HepG2 (cell line): ENCODE results near the gene SYNGR2. TPM values are rescaled to one million over a fixed set of nuclear protein-coding genes. Genes with fewer than 3 reads are reported as not detected.

Experiments used
- CENPX ChIP-seq: sonication (generic); formaldehyde crosslinking; IDR thresholded peaks from 2 replicates; pipeline ENCODE4 v1.9.0; 2021; ENCODE audit warnings: mild to moderate bottlenecking, missing genetic modification reagents, moderate library complexity
- CHD4 ChIP-seq: fragments of 200-600 bp; sonication (generic); IDR thresholded peaks from 2 replicates; pipeline ENCODE4 v1.7.0; 2017; ENCODE audit warnings: mild to moderate bottlenecking, low read length, borderline replicate concordance
- DNMT3B ChIP-seq: conservative IDR thresholded peaks from 2 replicates; pipeline ENCODE4 v1.6.1; 2016; ENCODE audit warnings: missing biosample characterization, control low read depth
- EHMT2 ChIP-seq: fragments of 200-600 bp; sonication (generic); IDR thresholded peaks from 2 replicates; pipeline ENCODE4 v1.7.0; 2017; ENCODE audit warnings: antibody characterized with exemption, low read depth, low read length, borderline replicate concordance
- FOXC1 ChIP-seq: sonication (generic); formaldehyde crosslinking; IDR thresholded peaks from 2 replicates; pipeline ENCODE4 v1.8.0; 2022; ENCODE audit warnings: mild to moderate bottlenecking, missing genetic modification reagents, borderline replicate concordance
- FOXO1 ChIP-seq: sonication (generic); formaldehyde crosslinking; IDR thresholded peaks from 2 replicates; pipeline ENCODE4 v1.4.0; 2020; ENCODE audit warnings: missing genetic modification reagents
- HES4 ChIP-seq: sonication (generic); formaldehyde crosslinking; IDR thresholded peaks from 2 replicates; pipeline ENCODE4 v1.9.0; 2021; ENCODE audit warnings: mild to moderate bottlenecking, missing genetic modification reagents, borderline replicate concordance
- HNRNPLL ChIP-seq: fragments of 200-400 bp; formaldehyde crosslinking; IDR thresholded peaks from 2 replicates; pipeline ENCODE4 v1.6.1; 2017; ENCODE audit warnings: mild to moderate bottlenecking, low read depth, low read length; ENCODE audit not compliant: poor library complexity, severe bottlenecking
- MBNL3 ChIP-seq: fragments of 250-450 bp; sonication (Bioruptor Pico); conservative IDR thresholded peaks from 2 replicates; pipeline ENCODE4 v1.8.0; 2022; ENCODE audit warnings: mild to moderate bottlenecking, inconsistent platforms
- RFX5 ChIP-seq: IDR thresholded peaks from 2 replicates; pipeline ENCODE4 v1.6.1; 2011; ENCODE audit warnings: low read depth, low read length, improper control_type of control experiment
- TBX3 ChIP-seq: fragments of 450-650 bp; IDR thresholded peaks from 2 replicates; pipeline ENCODE4 v1.6.1; 2017; ENCODE audit warnings: antibody characterized with exemption, mild to moderate bottlenecking, inconsistent platforms, borderline replicate concordance
- TCF7L2 ChIP-seq: IDR thresholded peaks from 2 replicates; pipeline ENCODE4 v1.6.1; 2011; ENCODE audit warnings: mild to moderate bottlenecking, low read depth, low read length, moderate library complexity
- TOPORS ChIP-seq: sonication (generic); formaldehyde crosslinking; IDR thresholded peaks from 2 replicates; pipeline ENCODE4 v1.8.0; 2023; ENCODE audit warnings: mild to moderate bottlenecking, missing genetic modification reagents
- XBP1 ChIP-seq: sonication (generic); formaldehyde crosslinking; IDR thresholded peaks from 2 replicates; pipeline ENCODE4 v1.5.0; 2020; ENCODE audit warnings: missing genetic modification reagents
- ZBTB1 ChIP-seq: sonication (generic); formaldehyde crosslinking; IDR thresholded peaks from 2 replicates; pipeline ENCODE4 v1.4.0; 2020; ENCODE audit warnings: missing genetic modification reagents, borderline replicate concordance
- ZBTB38 ChIP-seq: sonication (generic); formaldehyde crosslinking; IDR thresholded peaks from 2 replicates; pipeline ENCODE4 v1.5.1; 2020; ENCODE audit warnings: mild to moderate bottlenecking, missing genetic modification reagents
- ZNF10 ChIP-seq: sonication (generic); formaldehyde crosslinking; IDR thresholded peaks from 2 replicates; pipeline ENCODE4 v1.4.0; 2020; ENCODE audit warnings: mild to moderate bottlenecking, low read depth, missing genetic modification reagents, borderline replicate concordance
- ZNF549 ChIP-seq: sonication (generic); formaldehyde crosslinking; IDR thresholded peaks from 2 replicates; pipeline ENCODE4 v1.5.0; 2020; ENCODE audit warnings: missing genetic modification reagents
- ZNF569 ChIP-seq: sonication (generic); formaldehyde crosslinking; IDR thresholded peaks from 2 replicates; pipeline ENCODE4 v1.5.0; 2020; ENCODE audit warnings: mild to moderate bottlenecking, missing genetic modification reagents, moderate library complexity, borderline replicate concordance
- ZNF619 ChIP-seq: sonication (generic); formaldehyde crosslinking; IDR thresholded peaks from 2 replicates; pipeline ENCODE4 v1.4.0; 2020; ENCODE audit warnings: mild to moderate bottlenecking, missing genetic modification reagents
- ZNF792 ChIP-seq: IDR thresholded peaks from 2 replicates; pipeline ENCODE4 v1.6.1; 2016
- ZSCAN30 ChIP-seq: sonication (generic); formaldehyde crosslinking; IDR thresholded peaks from 2 replicates; pipeline ENCODE4 v1.5.0; 2020; ENCODE audit warnings: mild to moderate bottlenecking, missing genetic modification reagents
- polyA plus RNA-seq, 8 experiments: library from polyadenylated mRNA; depleted of rRNA in 3 of 8; stranded (reverse) in 7 of 8; unstranded in 1 of 8; fragments of >200 nt; fragmentation: Illumina TruSeq in 4 of 8; extraction: Trizol in 4 of 8; gene quantifications; 2 replicates each; pipeline versions ENCODE4 v1.2.1 to v1.2.3, GENCODE V29; 2011 to 2016; ENCODE audit warnings: low read depth in 4 of 8, missing spikeins in 1 of 8, mixed read lengths in 1 of 8; ENCODE audit not compliant: insufficient read depth in 1 of 8
- total RNA-seq, 5 experiments: library from RNA; depleted of rRNA; stranded (reverse); fragments of >200 nt; fragmentation: Illumina TruSeq; extraction: Trizol; gene quantifications; 2 replicates each; pipeline ENCODE4 v1.2.3, GENCODE V29; 2016; ENCODE audit warnings: low read depth in 1 of 5
- TF ChIP-seq, protein P1 (sequence below): IDR thresholded peaks from 2 replicates; pipeline ENCODE4 v1.6.1; 2016; ENCODE audit warnings: mild to moderate bottlenecking
- TF ChIP-seq, protein P2 (sequence below): sonication (generic); formaldehyde crosslinking; IDR thresholded peaks from 2 replicates; pipeline ENCODE4 v1.9.0; 2021; ENCODE audit warnings: mild to moderate bottlenecking, missing genetic modification reagents

Gene SYNGR2
- total and polyA plus RNA-seq, 2 of the 13 experiments (the other 11 are each of a cell fraction or from before 2014, with no cell fraction given) = 46.7 to 170 TPM

DNA sequence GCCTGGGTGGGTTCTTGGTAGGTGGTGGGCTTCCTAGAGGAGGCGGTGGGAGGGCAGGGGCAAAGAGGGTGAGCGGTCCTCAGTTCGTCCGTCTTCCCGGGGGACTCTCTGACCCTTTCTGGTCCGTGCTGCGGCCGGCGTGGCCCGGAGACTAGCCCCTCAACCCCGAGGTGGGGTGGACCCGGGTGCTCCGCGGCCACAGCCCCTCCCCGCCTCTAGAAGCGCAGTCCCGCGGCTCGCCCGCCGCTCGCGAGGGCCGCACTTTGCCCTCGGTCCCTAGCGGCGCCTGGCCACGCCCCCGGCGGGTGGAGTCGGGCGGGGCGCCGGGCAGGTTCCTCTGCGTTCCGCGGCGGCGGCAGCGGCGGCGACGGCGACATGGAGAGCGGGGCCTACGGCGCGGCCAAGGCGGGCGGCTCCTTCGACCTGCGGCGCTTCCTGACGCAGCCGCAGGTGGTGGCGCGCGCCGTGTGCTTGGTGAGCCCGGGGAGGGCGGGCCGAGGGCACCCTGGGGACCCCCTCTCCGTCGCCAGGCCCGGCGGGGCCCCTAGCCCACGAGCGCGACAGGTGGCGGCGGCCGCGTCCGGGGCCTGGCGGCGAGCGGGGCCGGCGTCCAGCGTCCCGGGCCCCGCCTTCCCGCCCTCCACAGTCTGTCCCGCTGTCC is at the start of gene SYNGR2 (continued):
- TF ChIP-seq, protein P1, sequence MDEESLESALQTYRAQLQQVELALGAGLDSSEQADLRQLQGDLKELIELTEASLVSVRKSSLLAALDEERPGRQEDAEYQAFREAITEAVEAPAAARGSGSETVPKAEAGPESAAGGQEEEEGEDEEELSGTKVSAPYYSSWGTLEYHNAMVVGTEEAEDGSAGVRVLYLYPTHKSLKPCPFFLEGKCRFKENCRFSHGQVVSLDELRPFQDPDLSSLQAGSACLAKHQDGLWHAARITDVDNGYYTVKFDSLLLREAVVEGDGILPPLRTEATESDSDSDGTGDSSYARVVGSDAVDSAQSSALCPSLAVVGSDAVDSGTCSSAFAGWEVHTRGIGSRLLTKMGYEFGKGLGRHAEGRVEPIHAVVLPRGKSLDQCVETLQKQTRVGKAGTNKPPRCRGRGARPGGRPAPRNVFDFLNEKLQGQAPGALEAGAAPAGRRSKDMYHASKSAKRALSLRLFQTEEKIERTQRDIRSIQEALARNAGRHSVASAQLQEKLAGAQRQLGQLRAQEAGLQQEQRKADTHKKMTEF = peak; percentile 46; the same call in 1 of the 2 replicates
- TF ChIP-seq EHMT2 (no peak), MBNL3 (CRISPR knock-in tag) (no peak), TOPORS (CRISPR knock-in tag) (no peak), CENPX (CRISPR knock-in tag) (no peak), ZNF569 (no peak), TBX3 (no peak), ZNF792 (peak; percentile 61; the same call in 1 of the 2 replicates), FOXO1 (CRISPR knock-in tag) (peak; percentile 49), TCF7L2 (no peak), ZNF619 (CRISPR knock-in tag) (0 out of 2 replicates have a peak, but pooled peaks have one; percentile 28), DNMT3B (CRISPR knock-in tag) (no peak), ZNF10 (no peak), ZBTB1 (CRISPR knock-in tag) (no peak), CHD4 (no peak), XBP1 (CRISPR knock-in tag) (no peak), HNRNPLL (peak; percentile 76), RFX5 (peak; percentile 24), ZBTB38 (CRISPR knock-in tag) (0 out of 2 replicates have a peak, but pooled peaks have one; percentile 66), ZSCAN30 (CRISPR knock-in tag) (no peak; the same call in 1 of the 2 replicates), FOXC1 (CRISPR knock-in tag) (no peak), ZNF549 (peak; percentile 75; the same call in 1 of the 2 replicates), HES4 (CRISPR knock-in tag) (peak; percentile 87)
- TF ChIP-seq, protein P2, sequence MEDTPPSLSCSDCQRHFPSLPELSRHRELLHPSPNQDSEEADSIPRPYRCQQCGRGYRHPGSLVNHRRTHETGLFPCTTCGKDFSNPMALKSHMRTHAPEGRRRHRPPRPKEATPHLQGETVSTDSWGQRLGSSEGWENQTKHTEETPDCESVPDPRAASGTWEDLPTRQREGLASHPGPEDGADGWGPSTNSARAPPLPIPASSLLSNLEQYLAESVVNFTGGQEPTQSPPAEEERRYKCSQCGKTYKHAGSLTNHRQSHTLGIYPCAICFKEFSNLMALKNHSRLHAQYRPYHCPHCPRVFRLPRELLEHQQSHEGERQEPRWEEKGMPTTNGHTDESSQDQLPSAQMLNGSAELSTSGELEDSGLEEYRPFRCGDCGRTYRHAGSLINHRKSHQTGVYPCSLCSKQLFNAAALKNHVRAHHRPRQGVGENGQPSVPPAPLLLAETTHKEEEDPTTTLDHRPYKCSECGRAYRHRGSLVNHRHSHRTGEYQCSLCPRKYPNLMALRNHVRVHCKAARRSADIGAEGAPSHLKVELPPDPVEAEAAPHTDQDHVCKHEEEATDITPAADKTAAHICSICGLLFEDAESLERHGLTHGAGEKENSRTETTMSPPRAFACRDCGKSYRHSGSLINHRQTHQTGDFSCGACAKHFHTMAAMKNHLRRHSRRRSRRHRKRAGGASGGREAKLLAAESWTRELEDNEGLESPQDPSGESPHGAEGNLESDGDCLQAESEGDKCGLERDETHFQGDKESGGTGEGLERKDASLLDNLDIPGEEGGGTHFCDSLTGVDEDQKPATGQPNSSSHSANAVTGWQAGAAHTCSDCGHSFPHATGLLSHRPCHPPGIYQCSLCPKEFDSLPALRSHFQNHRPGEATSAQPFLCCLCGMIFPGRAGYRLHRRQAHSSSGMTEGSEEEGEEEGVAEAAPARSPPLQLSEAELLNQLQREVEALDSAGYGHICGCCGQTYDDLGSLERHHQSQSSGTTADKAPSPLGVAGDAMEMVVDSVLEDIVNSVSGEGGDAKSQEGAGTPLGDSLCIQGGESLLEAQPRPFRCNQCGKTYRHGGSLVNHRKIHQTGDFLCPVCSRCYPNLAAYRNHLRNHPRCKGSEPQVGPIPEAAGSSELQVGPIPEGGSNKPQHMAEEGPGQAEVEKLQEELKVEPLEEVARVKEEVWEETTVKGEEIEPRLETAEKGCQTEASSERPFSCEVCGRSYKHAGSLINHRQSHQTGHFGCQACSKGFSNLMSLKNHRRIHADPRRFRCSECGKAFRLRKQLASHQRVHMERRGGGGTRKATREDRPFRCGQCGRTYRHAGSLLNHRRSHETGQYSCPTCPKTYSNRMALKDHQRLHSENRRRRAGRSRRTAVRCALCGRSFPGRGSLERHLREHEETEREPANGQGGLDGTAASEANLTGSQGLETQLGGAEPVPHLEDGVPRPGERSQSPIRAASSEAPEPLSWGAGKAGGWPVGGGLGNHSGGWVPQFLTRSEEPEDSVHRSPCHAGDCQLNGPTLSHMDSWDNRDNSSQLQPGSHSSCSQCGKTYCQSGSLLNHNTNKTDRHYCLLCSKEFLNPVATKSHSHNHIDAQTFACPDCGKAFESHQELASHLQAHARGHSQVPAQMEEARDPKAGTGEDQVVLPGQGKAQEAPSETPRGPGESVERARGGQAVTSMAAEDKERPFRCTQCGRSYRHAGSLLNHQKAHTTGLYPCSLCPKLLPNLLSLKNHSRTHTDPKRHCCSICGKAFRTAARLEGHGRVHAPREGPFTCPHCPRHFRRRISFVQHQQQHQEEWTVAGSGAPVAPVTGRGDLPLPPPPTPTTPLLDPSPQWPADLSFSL (CRISPR knock-in tag) = no peak
